Adrenal gland (tissue), 5 donors: Measurements from ENCODE around the gene COL21A1.

Experiments used
- CTCF ChIP-seq, 6 experiments: fragments of 450-650 bp in 4 of 6; fragments of 200-600 bp in 2 of 6; sonication (generic) in 1 of 6; IDR thresholded peaks; 1 replicate in 5 of 6; 2 replicates in 1 of 6; pipeline versions ENCODE4 v1.5.1 to v1.8.0; 2016 to 2021; ENCODE audit warnings: antibody characterized with exemption in 6 of 6, mild to moderate bottlenecking in 2 of 6, moderate library complexity in 1 of 6
- POLR2A ChIP-seq, 2 donors: fragments of 450-650 bp; IDR thresholded peaks; one replicate each; pipeline ENCODE4 v1.6.1; 2017; ENCODE audit warnings: antibody characterized with exemption in 2 of 2, mild to moderate bottlenecking in 2 of 2, moderate library complexity in 1 of 2
- donor health status: DM: no; HTN: no; CAD: no.

GRCh38 chr6:56214041-56214702 lies 33.2 kb downstream of the COL21A1 start:
- TF ChIP-seq CTCF (IDR thresholded peaks at IDR 0.05) = no peak
- no peak for TF ChIP-seq POLR2A (IDR thresholded peaks at IDR 0.05)
